ENCODE measurements around the gene FKBP8. TPM values are rescaled to one million over a fixed set of nuclear protein-coding genes. Genes with fewer than 3 reads are reported as not detected.

Gene FKBP8
- total RNA-seq = 350 and 428 TPM in 2 replicates

GRCh38 chr19:18542941-18543813 lies at the start of gene FKBP8:
Gene FKBP8, minus strand, starts transcription at chr19:18543573. Its CDS starts 1,603 bp downstream, at chr19:18541970.

DNA sequence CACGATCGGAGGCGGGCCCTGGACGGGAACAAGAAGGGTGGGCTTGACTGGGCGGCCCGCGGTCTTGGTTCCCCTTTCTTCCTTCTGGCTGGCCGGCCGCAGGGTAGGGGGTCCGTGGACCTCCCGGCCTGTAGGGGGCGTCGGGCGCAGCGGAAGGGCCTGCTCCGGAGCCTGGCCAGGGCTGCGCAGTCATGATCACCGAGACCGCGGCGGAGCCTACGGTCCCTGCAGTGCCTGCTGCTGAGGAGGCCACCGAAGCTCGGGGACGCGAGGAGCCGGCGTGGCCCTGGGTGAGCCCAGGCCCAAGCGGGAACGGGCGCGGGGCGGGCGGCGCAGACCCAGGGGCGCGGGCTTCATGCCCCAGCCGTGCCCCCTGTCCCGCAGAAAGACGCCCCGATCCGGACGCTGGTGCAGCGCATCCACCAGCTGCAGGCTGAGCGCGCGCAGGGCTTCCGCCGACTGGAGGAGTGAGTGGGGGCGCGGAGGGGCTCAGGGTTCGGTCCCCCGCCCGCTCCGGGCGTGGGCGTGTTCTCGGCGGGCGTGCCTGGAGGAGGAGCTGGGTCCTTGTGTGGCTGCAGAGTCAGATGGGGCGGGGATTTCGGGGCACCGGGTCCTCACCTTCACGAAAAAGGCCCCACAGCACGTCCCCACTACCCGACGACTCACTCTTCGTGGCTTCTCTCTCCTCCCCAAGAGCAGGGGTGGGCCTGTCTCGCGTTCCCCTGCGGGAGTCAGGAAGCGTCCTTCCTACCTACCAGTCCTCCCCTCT lies 45.4 kb upstream of the FKBP8 start, which contains the start of gene REX1BD:
REX1BD (plus strand) TSS at position 188 of the 769 bp plus-strand sequence; CDS start at position 192, 4 bp downstream.

GRCh38 chr19:18571564-18572344 lies 28.4 kb upstream of the FKBP8 start, which contains the start of gene UBA52:
Gene UBA52, plus strand, starts transcription at chr19:18571857. Its CDS starts 1,444 bp downstream, at chr19:18573301.

DNA sequence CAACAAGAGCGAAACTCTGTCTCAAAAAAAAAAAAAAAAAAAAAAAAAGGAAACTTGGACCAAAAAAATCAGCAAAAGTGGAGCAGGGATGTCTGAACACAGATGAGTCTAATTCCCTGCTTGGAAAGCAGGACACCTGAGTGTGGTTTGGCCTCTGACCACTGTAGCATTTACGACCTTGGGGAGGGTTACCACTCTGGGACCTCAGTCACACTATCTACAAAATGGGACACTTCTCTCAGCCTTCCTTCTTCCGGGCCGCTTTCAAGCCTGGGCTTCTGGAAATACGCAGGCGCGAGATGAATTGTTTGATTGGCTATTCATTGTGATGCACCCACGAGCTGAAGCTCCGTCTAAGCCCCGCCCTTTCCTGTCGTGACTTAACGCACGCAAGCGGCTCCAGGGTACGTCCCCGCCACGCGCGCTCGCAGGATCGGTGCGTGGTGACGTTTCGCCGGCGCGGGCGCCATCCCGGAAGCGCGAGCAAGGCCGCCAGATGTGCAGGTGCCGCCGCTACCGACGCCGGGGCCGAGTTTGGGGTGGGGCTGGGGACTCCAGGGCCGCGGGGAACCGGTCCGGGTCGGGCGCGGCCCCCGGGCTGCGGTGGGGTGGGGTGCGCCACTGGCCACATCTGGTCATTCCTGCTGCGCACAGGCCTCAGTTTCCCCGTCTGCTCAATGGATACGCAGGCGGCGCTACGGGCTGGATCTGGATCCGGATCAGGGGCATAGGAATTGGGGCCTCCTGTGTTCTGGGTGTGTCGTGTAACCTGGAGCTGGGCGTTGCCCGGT lies 14.2 kb upstream of the FKBP8 start, which contains the start of gene KXD1:
KXD1 (plus strand) TSS at position 460 of the 791 bp plus-strand sequence. CDS start 4,187 bp downstream, outside the sequence.

DNA sequence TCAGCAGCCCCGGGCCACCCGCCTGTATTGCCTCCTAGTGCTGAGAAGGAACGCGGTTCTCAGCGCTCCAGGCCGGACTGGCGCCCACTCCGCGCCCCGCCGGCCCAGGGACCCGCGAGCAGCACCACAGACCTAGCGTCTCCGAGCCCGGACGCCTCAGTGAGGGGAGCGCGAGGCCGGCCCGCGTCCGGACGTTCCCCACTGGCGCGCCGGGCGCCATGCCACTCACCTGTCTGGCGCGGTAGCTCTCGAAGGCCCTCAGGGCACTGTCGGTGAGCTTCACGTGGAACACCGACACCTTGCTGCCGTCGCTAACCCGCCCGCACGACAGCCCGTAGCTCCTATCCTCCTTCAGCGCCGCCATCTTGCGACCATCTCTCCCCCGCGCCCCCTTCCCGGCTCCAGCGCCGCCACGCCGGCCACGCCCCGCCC lies 21.7 kb downstream of the FKBP8 start, which contains the start of gene ELL:
ELL (minus strand) TSS at position 379 of the 432 bp plus-strand sequence; CDS start at position 364, 15 bp downstream.

Other genes with a start within 250 kb of the FKBP8 start
- 66.2 and 72.9 TPM in 2 replicates for gene LSM4, start 220.5 kb downstream of the FKBP8 start, total RNA-seq
- 31.0 and 34.2 TPM in 2 replicates for gene PGPEP1, start 203.0 kb downstream of the FKBP8 start, total RNA-seq
- 4.5 and 4.9 TPM in 2 replicates for gene GDF15, start 157.4 kb downstream of the FKBP8 start, total RNA-seq
- gene LRRC25, start 146.0 kb downstream of the FKBP8 start, total RNA-seq = not detected in 2 replicates
- gene SSBP4, start 124.2 kb downstream of the FKBP8 start, total RNA-seq = 96.4 and 97.5 TPM in 2 replicates
- 13.7 and 15.1 TPM in 2 replicates for gene ISYNA1, start 105.4 kb downstream of the FKBP8 start, total RNA-seq
- gene ELL, start 21.5 kb downstream of the FKBP8 start, total RNA-seq = 25.4 and 26.4 TPM in 2 replicates
- 90.2 and 99.0 TPM in 2 replicates for gene KXD1, start 14.3 kb upstream of the FKBP8 start, total RNA-seq
- gene UBA52, start 28.3 kb upstream of the FKBP8 start, total RNA-seq = 485 and 741 TPM in 2 replicates
- 32.5 and 34.6 TPM in 2 replicates for gene REX1BD, start 45.2 kb upstream of the FKBP8 start, total RNA-seq
- 0.36 and 0.49 TPM in 2 replicates for gene CRLF1, start 63.2 kb upstream of the FKBP8 start, total RNA-seq
- not detected in 2 replicates for gene TMEM59L, start 69.3 kb upstream of the FKBP8 start, total RNA-seq
- gene KLHL26, start 93.5 kb upstream of the FKBP8 start, total RNA-seq = 4.4 TPM in 2 replicates
- gene CRTC1, start 140.1 kb upstream of the FKBP8 start, total RNA-seq = 3.6 and 4.4 TPM in 2 replicates
- 0.32 and 0.49 TPM in 2 replicates for gene COMP, start 247.7 kb upstream of the FKBP8 start, total RNA-seq

Measured in hair follicle dermal papilla cell (primary cell).